Activated CD8-positive, alpha-beta T cell treated with anti-CD3 and anti-CD28 coated beads for 36 hours (primary cell): ENCODE results near the gene FNIP2. TPM values are rescaled to one million over a fixed set of nuclear protein-coding genes. Genes with fewer than 3 reads are reported as not detected.

Experiments used
- ATAC-seq: fragments of 200-7000 bp; cut with Tn5 transposase; one replicate; pipeline ENCODE4 v1.10.0; 2021; ENCODE audit warnings: mild to moderate bottlenecking, moderate library complexity
- CTCF ChIA-PET: fragments of 350-600 bp; sonication (Branson Sonifier 250); formaldehyde crosslinking; loops from one replicate; lab custom pipeline; 2021; ENCODE audit warnings: antibody characterized with exemption; lab: Charles Lee
- POLR2A ChIA-PET: fragments of 350-600 bp; sonication (Branson Sonifier 250); formaldehyde crosslinking; loops from one replicate; lab custom pipeline; 2021; ENCODE audit warnings: antibody characterized with exemption; lab: Charles Lee
- DNase-seq: peaks from one replicate; pipeline ENCODE4 v3.0.0-alpha.2; 2020
- H3K27ac Mint-ChIP-seq: one replicate; pipeline ENCODE4 v1.8.0; 2021; ENCODE audit warnings: mild to moderate bottlenecking, mixed read lengths
- H3K27me3 Mint-ChIP-seq: one replicate; pipeline ENCODE4 v1.8.0; 2021; ENCODE audit warnings: mixed read lengths
- H3K36me3 Mint-ChIP-seq: one replicate; pipeline ENCODE4 v1.8.0; 2021; ENCODE audit warnings: low read depth, mixed read lengths
- H3K4me1 Mint-ChIP-seq: one replicate; pipeline ENCODE4 v1.8.0; 2021; ENCODE audit warnings: low read depth, mixed read lengths
- H3K4me3 Mint-ChIP-seq: one replicate; pipeline ENCODE4 v1.8.0; 2021; ENCODE audit warnings: mild to moderate bottlenecking, moderate library complexity, mixed read lengths
- H3K9me3 Mint-ChIP-seq: one replicate; pipeline ENCODE4 v1.8.0; 2021; ENCODE audit warnings: mixed read lengths
- CTCF ChIP-seq: fragments of 200-600 bp; IDR thresholded peaks from one replicate; pipeline ENCODE4 v1.8.0; 2022; ENCODE audit warnings: antibody characterized with exemption, mild to moderate bottlenecking
- intact Hi-C: fragments of 100-400 bp; cut with micrococcal nuclease; formaldehyde crosslinking; loops from one replicate; pipeline ENCODE4 v1.10.0; 2022
- total RNA-seq, 2 experiments: library from RNA; stranded (reverse); gene quantifications; one replicate each; pipeline ENCODE4 v1.2.3, GENCODE V29; 2021

The FNIP2 gene
- total RNA-seq, 2 experiments from 2014 or later: 11.2 to 11.7 TPM

GRCh38 chr4:158769175-158769921, 522 bp downstream of the FNIP2 start:
- CTCF ChIA-PET: interaction anchor here (0.8 to 1.6 kb wide), 5 partner anchors 11 to 98 kb away, joined by 3 to 5 read pairs (median 3); partner anchors contain the start of gene C4orf46
- intact Hi-C loops: no loop called here
- TF ChIP-seq CTCF: no peak
- peak; percentile 58 for DNase-seq
- peaks cover 2% of the 10 kb centered on the region for H3K36me3 Mint-ChIP-seq
- H3K4me1 Mint-ChIP-seq: peaks cover 38% of the 10 kb centered on the region
- H3K27ac Mint-ChIP-seq: peak overlapping the region; percentile 95
- no peaks in the 10 kb centered on the region for H3K9me3 Mint-ChIP-seq
- H3K27me3 Mint-ChIP-seq: no peaks in the 10 kb centered on the region
- POLR2A ChIA-PET: interaction anchor here (0.8 to 1.5 kb wide), 4 partner anchors 9 to 48 kb away, joined by 3 read pairs; no protein-coding TSS in a partner anchor
- peak; percentile 69 for ATAC-seq
- H3K4me3 Mint-ChIP-seq: peak overlapping the region; percentile 99

- ChIA-PET CTCF (no interaction called here), POLR2A (no interaction called here)
- H3K4me3 Mint-ChIP-seq: peak overlapping the region; percentile 99
- intact Hi-C loops: loop anchor here (5.0 kb wide), 2 partner anchors 42 to 77 kb away; no protein-coding TSS in a partner anchor
- no peak for TF ChIP-seq CTCF
- no peaks in the 10 kb centered on the region for H3K27me3 Mint-ChIP-seq
- H3K4me1 Mint-ChIP-seq: peaks cover 47% of the 10 kb centered on the region
- H3K27ac Mint-ChIP-seq: no peak overlapping the region
- H3K9me3 Mint-ChIP-seq: no peaks in the 10 kb centered on the region
- ATAC-seq: no peak
- no peak for DNase-seq
- peaks cover 2% of the 10 kb centered on the region for H3K36me3 Mint-ChIP-seq
Observed at GRCh38 chr4:158770671-158771070, 1.8 kb downstream of the FNIP2 start.

GRCh38 chr4:158771776-158772175, 3.0 kb downstream of the FNIP2 start:
- H3K4me3 Mint-ChIP-seq: no peak overlapping the region
- DNase-seq (no peak), ATAC-seq (no peak)
- H3K27me3 Mint-ChIP-seq: no peaks in the 10 kb centered on the region
- POLR2A ChIA-PET: no interaction called here
- intact Hi-C loops: loop anchor here (5.0 kb wide), 2 partner anchors 41 to 76 kb away; no protein-coding TSS in a partner anchor
- no peaks in the 10 kb centered on the region for H3K9me3 Mint-ChIP-seq
- peaks cover 2% of the 10 kb centered on the region for H3K36me3 Mint-ChIP-seq
- peaks cover 50% of the 10 kb centered on the region for H3K4me1 Mint-ChIP-seq
- no peak overlapping the region for H3K27ac Mint-ChIP-seq
- no peak for TF ChIP-seq CTCF
- CTCF ChIA-PET: no interaction called here

GRCh38 chr4:158775091-158775651, 6.3 kb downstream of the FNIP2 start:
- peaks cover 50% of the 10 kb centered on the region for H3K4me1 Mint-ChIP-seq
- POLR2A ChIA-PET: interaction anchor here (0.6 kb wide), 1 partner anchor 65 kb away, joined by 3 read pairs; no protein-coding TSS in a partner anchor
- no peak for TF ChIP-seq CTCF
- CTCF ChIA-PET: interaction anchor here (1.0 kb wide), 1 partner anchor 103 kb away, joined by 3 read pairs; no protein-coding TSS in a partner anchor
- DNase-seq (no peak), ATAC-seq (no peak)
- no peak overlapping the region for H3K27ac Mint-ChIP-seq
- H3K27me3 Mint-ChIP-seq: no peaks in the 10 kb centered on the region
- H3K4me3 Mint-ChIP-seq: no peak overlapping the region
- H3K9me3 Mint-ChIP-seq: no peaks in the 10 kb centered on the region
- intact Hi-C loops: no loop called here
- H3K36me3 Mint-ChIP-seq: peaks cover 2% of the 10 kb centered on the region

GRCh38 chr4:158776106-158776505, 7.3 kb downstream of the FNIP2 start:
- no peak overlapping the region for H3K4me3 Mint-ChIP-seq
- intact Hi-C loops: no loop called here
- TF ChIP-seq CTCF: no peak
- DNase-seq: no peak
- H3K9me3 Mint-ChIP-seq: no peaks in the 10 kb centered on the region
- H3K27me3 Mint-ChIP-seq: no peaks in the 10 kb centered on the region
- peaks cover 40% of the 10 kb centered on the region for H3K4me1 Mint-ChIP-seq
- no peak for ATAC-seq
- POLR2A ChIA-PET: no interaction called here
- H3K36me3 Mint-ChIP-seq: no peaks in the 10 kb centered on the region
- H3K27ac Mint-ChIP-seq: no peak overlapping the region
- CTCF ChIA-PET: interaction anchor here (1.0 kb wide), 1 partner anchor 70 kb away, joined by 3 read pairs; no protein-coding TSS in a partner anchor
